ENCODE results near the gene HLA-DMB. TPM values are rescaled to one million over a fixed set of nuclear protein-coding genes. Genes with fewer than 3 reads are reported as not detected.

Gene HLA-DMB
- polyA plus RNA-seq, 1 donor from 2014 or later, result 2.9 TPM

- Histone ChIP-seq H3K4me2 (ENCODE audit: low read length) (no peak overlapping the region), H3K9me2 (ENCODE audit: insufficient read depth, low read length) (no peaks in the 10 kb centered on the region), H2AFZ (ENCODE audit: low read depth, low read length) (no peak overlapping the region), H4K20me1 (ENCODE audit: insufficient read depth) (no peaks in the 10 kb centered on the region), H3K36me3 (ENCODE audit: insufficient read depth, low read length) (no peaks in the 10 kb centered on the region), H3K4me3 (ENCODE audit: low read length) (no peak overlapping the region), H3K27ac (ENCODE audit: low read length) (no peak overlapping the region), H3K9me3 (ENCODE audit: low read length) (no peaks in the 10 kb centered on the region), H3K27me3 (ENCODE audit: insufficient read depth, low read depth, low read length) (no peaks in the 10 kb centered on the region), H3K79me2 (replicated peaks; ENCODE audit: insufficient read depth, low read length) (no peaks in the 10 kb centered on the region), H3F3A (ENCODE audit: insufficient read depth, low read length, poor library complexity, severe bottlenecking) (no peaks in the 10 kb centered on the region), H3K9ac (ENCODE audit: low read length) (no peak overlapping the region)
- TF ChIP-seq MXI1 (conservative IDR thresholded peaks at IDR 0.05; ENCODE audit: poor library complexity, severe bottlenecking), result no peak
- TF ChIP-seq EZH2 (IDR thresholded peaks at IDR 0.05; ENCODE audit: borderline replicate concordance, insufficient read depth, low read length, poor library complexity, severe bottlenecking), result no peak
- TF ChIP-seq RAD21 (conservative IDR thresholded peaks at IDR 0.05), result no peak
- TF ChIP-seq CTCF (IDR thresholded peaks at IDR 0.05; ENCODE audit: poor library complexity, severe bottlenecking), result no peak
- TF ChIP-seq SMC3 (conservative IDR thresholded peaks at IDR 0.05; ENCODE audit: poor library complexity), result no peak
- TF ChIP-seq EP300 (conservative IDR thresholded peaks at IDR 0.05; ENCODE audit: poor library complexity, severe bottlenecking), result no peak
- no peak for TF ChIP-seq POLR2AphosphoS5 (IDR thresholded peaks at IDR 0.05)
- no peak for TF ChIP-seq TAF1 (IDR thresholded peaks at IDR 0.05; ENCODE audit: low read depth)
Measured at GRCh38 chr6:32912951-32913350, 27.9 kb downstream of the HLA-DMB start.

GRCh38 chr6:32908897-32909296 is 31.9 kb downstream of the HLA-DMB start:
- H3K36me3 ChIP-seq (ENCODE audit: insufficient read depth, low read length), result no peaks in the 10 kb centered on the region
- TF ChIP-seq SMC3 (conservative IDR thresholded peaks at IDR 0.05; ENCODE audit: poor library complexity) (no peak), REST (IDR thresholded peaks at IDR 0.05; ENCODE audit: borderline replicate concordance) (no peak), POLR2AphosphoS5 (IDR thresholded peaks at IDR 0.05) (no peak), CTCF (IDR thresholded peaks at IDR 0.05; ENCODE audit: poor library complexity, severe bottlenecking) (no peak), RAD21 (conservative IDR thresholded peaks at IDR 0.05) (no peak), TAF1 (IDR thresholded peaks at IDR 0.05; ENCODE audit: low read depth) (no peak), MXI1 (conservative IDR thresholded peaks at IDR 0.05; ENCODE audit: poor library complexity, severe bottlenecking) (no peak), EZH2 (IDR thresholded peaks at IDR 0.05; ENCODE audit: borderline replicate concordance, insufficient read depth, low read length, poor library complexity, severe bottlenecking) (no peak), EP300 (conservative IDR thresholded peaks at IDR 0.05; ENCODE audit: poor library complexity, severe bottlenecking) (no peak)

More at GRCh38 chr6:32908897-32909296, 31.9 kb downstream of the HLA-DMB start:
- H3K27me3 ChIP-seq (ENCODE audit: insufficient read depth, low read depth, low read length), result no peaks in the 10 kb centered on the region
- H3K27ac ChIP-seq (ENCODE audit: low read length), result no peak overlapping the region
- H3K9me3 ChIP-seq (ENCODE audit: low read length), result no peaks in the 10 kb centered on the region
- H3K4me3 ChIP-seq (ENCODE audit: low read length), result no peak overlapping the region
- H3F3A ChIP-seq (ENCODE audit: insufficient read depth, low read length, poor library complexity, severe bottlenecking), result no peaks in the 10 kb centered on the region
- no peaks in the 10 kb centered on the region for H4K20me1 ChIP-seq (ENCODE audit: insufficient read depth)
- H3K9ac ChIP-seq (ENCODE audit: low read length), result no peak overlapping the region
- H3K9me2 ChIP-seq (ENCODE audit: insufficient read depth, low read length), result no peaks in the 10 kb centered on the region
- no peak overlapping the region for H3K4me2 ChIP-seq (ENCODE audit: low read length)
- H2AFZ ChIP-seq (ENCODE audit: low read depth, low read length), result no peak overlapping the region
- no peaks in the 10 kb centered on the region for H3K79me2 ChIP-seq (replicated peaks; ENCODE audit: insufficient read depth, low read length)
